GM08714 (cell line): ENCODE data around the gene PAQR7.
A peak's percentile ranks its signal among the peaks of the same experiment; 100 is the strongest.

Experiments used
- H3K4me3 ChIP-seq: fragments of 200-500 bp; sonication (Bioruptor generic); 2 replicates; pipeline ENCODE4 v1.5.1; 2014; ENCODE audit warnings: mild to moderate bottlenecking, low read length, inconsistent platforms
- ZNF274 ChIP-seq: IDR thresholded peaks from 2 replicates; pipeline ENCODE4 v1.6.1; 2012; ENCODE audit warnings: mild to moderate bottlenecking, low read depth, low read length

PAQR7 gene

GRCh38 chr1:25907601-25908000, 32.1 kb upstream of the PAQR7 start:
- no peak for TF ChIP-seq ZNF274
- H3K4me3 ChIP-seq: no peak overlapping the region

- TF ChIP-seq ZNF274: no peak
- peak overlapping the region; percentile 25; the same call in 1 of the 2 replicates for H3K4me3 ChIP-seq
Observed at GRCh38 chr1:25906644-25907300, 31.3 kb upstream of the PAQR7 start.

- peak within 1 kb of the TSS; percentile 94 for H3K4me3 ChIP-seq
- TF ChIP-seq ZNF274: no peak
Observed at GRCh38 chr1:25905680-25906643, 30.5 kb upstream of the PAQR7 start, which contains the start of gene STMN1. STMN1 (minus strand) TSS chr1:25906419; CDS start chr1:25904676, 1,743 bp downstream.

- peak overlapping the region; percentile 94 for H3K4me3 ChIP-seq
- TF ChIP-seq ZNF274: no peak
Observed at GRCh38 chr1:25904943-25905679, 29.6 kb upstream of the PAQR7 start.

GRCh38 chr1:25903986-25904385, 28.5 kb upstream of the PAQR7 start:
- no peak for TF ChIP-seq ZNF274
- H3K4me3 ChIP-seq: peak overlapping the region; percentile 87

- no peak for TF ChIP-seq ZNF274
- H3K4me3 ChIP-seq: no peak overlapping the region
Observed at GRCh38 chr1:25902462-25902861, 27.0 kb upstream of the PAQR7 start.

- no peak for TF ChIP-seq ZNF274
- H3K4me3 ChIP-seq: no peak overlapping the region
Observed at GRCh38 chr1:25900219-25900618, 24.7 kb upstream of the PAQR7 start.

- no peak for TF ChIP-seq ZNF274
Observed at GRCh38 chr1:25899792-25900191, 24.3 kb upstream of the PAQR7 start.

GRCh38 chr1:25898223-25899015, 22.9 kb upstream of the PAQR7 start:
- no peak overlapping the region for H3K4me3 ChIP-seq
- TF ChIP-seq ZNF274: no peak

More at GRCh38 chr1:25899792-25900191, 24.3 kb upstream of the PAQR7 start:
- H3K4me3 ChIP-seq: no peak overlapping the region

- no peak overlapping the region for H3K4me3 ChIP-seq
- TF ChIP-seq ZNF274: no peak
Observed at GRCh38 chr1:25897754-25898153, 22.2 kb upstream of the PAQR7 start.

- no peak overlapping the region for H3K4me3 ChIP-seq
- no peak for TF ChIP-seq ZNF274
Observed at GRCh38 chr1:25896266-25896665, 20.8 kb upstream of the PAQR7 start.

GRCh38 chr1:25895365-25895990, 20.0 kb upstream of the PAQR7 start:
- no peak for TF ChIP-seq ZNF274
- H3K4me3 ChIP-seq: no peak overlapping the region

GRCh38 chr1:25893116-25893515, 17.6 kb upstream of the PAQR7 start:
- no peak for TF ChIP-seq ZNF274
- H3K4me3 ChIP-seq: no peak overlapping the region
